Epithelial cell of esophagus (primary cell): ENCODE results near the gene MCM6.

Experiments
- DNase-seq: peaks from one replicate; pipeline ENCODE4 v3.0.0; 2010; ENCODE audit warnings: low read depth
- H3K4me3 ChIP-seq: 2 replicates; pipeline ENCODE4 v1.5.1; 2011; ENCODE audit warnings: mild to moderate bottlenecking, low read length, control low read depth
- CTCF ChIP-seq: IDR thresholded peaks from 2 replicates; pipeline ENCODE4 v1.5.1; 2011; ENCODE audit warnings: low read depth, mild to moderate bottlenecking, low read length, control low read depth, inconsistent platforms; ENCODE audit not compliant: insufficient read depth; ENCODE audit errors: missing control alignments

The MCM6 gene

GRCh38 chr2:135876066-135876711, at the start of gene MCM6:
MCM6 (minus strand) TSS chr2:135876443; CDS start chr2:135876365, 78 bp downstream.
- no peak for TF ChIP-seq CTCF
- peak; percentile 99 for DNase-seq
- peak within 1 kb of the TSS; percentile 65 for H3K4me3 ChIP-seq

- no peak overlapping the region for H3K4me3 ChIP-seq
- DNase-seq, result no peak
- no peak for TF ChIP-seq CTCF
These were observed 49.3 kb upstream of the MCM6 start for GRCh38 chr2:135925571-135925970.

- peak; percentile 35 for DNase-seq
- no peak overlapping the region for H3K4me3 ChIP-seq
- TF ChIP-seq CTCF, result peak; percentile 19
These were observed 40.0 kb upstream of the MCM6 start for GRCh38 chr2:135916207-135916606.

- no peak for TF ChIP-seq CTCF
- H3K4me3 ChIP-seq, result no peak overlapping the region
- DNase-seq, result no peak
These were observed 38.2 kb upstream of the MCM6 start for GRCh38 chr2:135914485-135914884.

GRCh38 chr2:135913727-135914365, 37.6 kb upstream of the MCM6 start:
- no peak overlapping the region for H3K4me3 ChIP-seq
- DNase-seq, result peak; percentile 49
- TF ChIP-seq CTCF, result peak; percentile 62

GRCh38 chr2:135909976-135910375, 33.7 kb upstream of the MCM6 start:
- TF ChIP-seq CTCF, result no peak
- DNase-seq, result no peak
- H3K4me3 ChIP-seq, result no peak overlapping the region

GRCh38 chr2:135905679-135906078, 29.4 kb upstream of the MCM6 start:
- TF ChIP-seq CTCF, result no peak
- no peak overlapping the region for H3K4me3 ChIP-seq
- DNase-seq, result no peak
